Skin epidermis (tissue), 12 donors: ENCODE data around the gene IDH3B.
A peak's percentile ranks its signal among the peaks of the same experiment; 100 is the strongest.

Experiments
- H3K27ac ChIP-seq, 21 experiments: fragments of 200-600 bp; sonication (generic) in 11 of 21; one replicate each; pipeline ENCODE4 v1.5.0; 2020; ENCODE audit warnings: mild to moderate bottlenecking in 3 of 21, inconsistent platforms in 2 of 21, moderate library complexity in 2 of 21
- H3K4me3 ChIP-seq, 7 experiments: fragments of 200-600 bp; sonication (generic) in 2 of 7; one replicate each; pipeline ENCODE4 v1.5.0; 2020; ENCODE audit warnings: inconsistent platforms in 2 of 7, mild to moderate bottlenecking in 2 of 7, moderate library complexity in 1 of 7

The IDH3B gene

DNA sequence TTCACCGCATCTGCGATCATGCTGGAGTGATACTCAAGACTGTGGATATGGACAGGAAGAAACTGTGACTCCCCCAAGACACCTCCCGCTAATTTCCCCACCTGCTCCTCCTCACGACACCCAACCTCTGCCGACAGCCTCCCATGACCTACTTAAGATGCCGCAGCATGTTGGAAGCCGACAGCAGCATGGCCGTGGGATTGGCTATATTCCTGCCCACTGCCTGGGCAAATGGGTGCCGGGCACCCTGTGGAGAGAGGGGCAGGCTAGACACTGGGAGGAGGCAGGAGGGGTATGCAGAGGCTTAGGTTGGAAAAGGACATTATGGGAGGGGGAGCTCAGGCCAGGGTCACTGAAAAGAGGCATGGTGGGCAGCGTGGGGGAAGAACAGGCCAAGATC is 4.5 kb downstream of the IDH3B start:
- H3K4me3 ChIP-seq, result no peak overlapping the region
- H3K27ac ChIP-seq, result no peak overlapping the region

DNA sequence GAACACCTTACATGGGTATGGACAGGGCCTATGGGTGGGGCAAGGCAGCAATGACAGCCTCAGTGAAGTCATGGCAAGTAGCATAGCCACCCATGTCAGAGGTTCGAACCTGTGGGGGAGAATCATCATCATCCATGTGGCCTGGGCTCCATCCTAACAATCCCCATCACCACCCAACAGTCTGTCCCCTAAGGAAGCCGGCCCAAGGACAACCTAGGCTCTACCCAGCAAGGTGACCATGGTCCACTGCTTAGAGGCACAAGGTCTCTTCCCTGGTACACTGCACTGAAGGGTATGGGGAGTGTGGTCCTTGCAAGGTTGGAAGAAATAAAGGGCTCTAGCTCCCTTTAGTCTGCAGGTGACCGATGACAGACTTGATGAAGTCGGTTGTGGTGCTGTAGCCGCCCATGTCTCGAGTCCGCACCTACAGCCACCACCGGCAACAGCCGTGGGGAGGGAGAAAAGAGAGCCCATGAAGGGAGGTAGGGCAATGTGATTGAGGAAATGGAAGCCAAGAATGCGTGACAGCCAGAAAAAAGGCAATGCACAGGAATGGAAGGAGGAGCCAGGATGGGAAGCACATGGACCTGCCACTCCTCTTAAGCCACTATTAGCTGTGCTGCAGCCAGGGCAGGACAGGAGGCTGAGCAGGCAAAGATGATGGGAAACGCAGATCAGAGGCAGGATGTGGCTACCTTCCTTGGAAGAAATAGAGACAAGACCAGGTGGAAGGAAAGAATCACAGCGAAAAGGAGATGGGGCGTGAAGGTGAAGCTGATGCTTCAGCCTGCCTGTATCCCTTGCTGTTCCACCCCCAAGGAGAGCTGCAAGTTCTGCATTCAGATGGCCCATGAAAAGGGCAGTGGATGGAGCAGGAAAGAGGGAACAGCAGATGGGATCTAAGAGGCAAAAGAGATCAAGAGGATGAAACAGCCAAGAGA is 5.3 kb downstream of the IDH3B start:
- Histone ChIP-seq H3K4me3 (no peak overlapping the region), H3K27ac (no peak overlapping the region)

DNA sequence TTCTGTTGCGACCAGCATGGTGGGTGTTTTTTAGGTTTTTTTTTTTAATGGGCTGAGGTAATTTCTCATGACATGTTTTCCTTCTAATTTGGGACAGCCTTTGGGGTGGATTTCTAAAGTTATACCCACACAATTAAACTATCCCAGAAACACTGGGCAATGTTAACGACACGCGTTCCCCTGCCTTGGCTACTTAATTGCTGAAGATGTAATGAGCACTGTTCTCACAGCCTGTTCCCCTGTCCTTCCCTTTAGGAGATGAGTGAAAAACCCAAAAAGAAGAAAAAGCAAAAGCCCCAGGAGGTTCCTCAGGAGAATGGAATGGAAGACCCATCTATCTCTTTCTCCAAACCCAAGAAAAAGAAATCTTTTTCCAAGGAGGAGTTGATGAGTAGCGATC is 6.3 kb downstream of the IDH3B start:
- Histone ChIP-seq H3K27ac (no peak overlapping the region), H3K4me3 (no peak overlapping the region)

DNA sequence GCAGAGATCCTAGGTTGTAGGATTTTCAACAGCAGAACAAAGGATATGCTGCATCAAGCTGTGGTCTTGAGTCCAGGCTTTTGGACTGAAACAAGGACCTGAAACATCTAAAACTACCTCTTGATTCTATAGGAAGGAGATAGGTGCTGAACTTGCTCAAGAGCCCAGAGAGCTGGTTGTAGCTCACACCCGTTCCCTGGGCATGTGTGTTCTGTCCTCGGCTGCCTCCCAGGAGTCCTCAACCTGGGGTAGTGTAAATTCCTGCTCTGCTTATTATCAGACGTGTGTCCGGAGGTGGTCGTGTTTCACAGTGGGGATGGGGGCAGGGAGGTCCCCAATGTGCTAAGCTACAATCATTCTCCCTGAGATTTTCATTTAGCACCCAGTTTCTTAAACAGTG is 6.8 kb downstream of the IDH3B start:
- no peak overlapping the region for H3K4me3 ChIP-seq
- H3K27ac ChIP-seq, result no peak overlapping the region

DNA sequence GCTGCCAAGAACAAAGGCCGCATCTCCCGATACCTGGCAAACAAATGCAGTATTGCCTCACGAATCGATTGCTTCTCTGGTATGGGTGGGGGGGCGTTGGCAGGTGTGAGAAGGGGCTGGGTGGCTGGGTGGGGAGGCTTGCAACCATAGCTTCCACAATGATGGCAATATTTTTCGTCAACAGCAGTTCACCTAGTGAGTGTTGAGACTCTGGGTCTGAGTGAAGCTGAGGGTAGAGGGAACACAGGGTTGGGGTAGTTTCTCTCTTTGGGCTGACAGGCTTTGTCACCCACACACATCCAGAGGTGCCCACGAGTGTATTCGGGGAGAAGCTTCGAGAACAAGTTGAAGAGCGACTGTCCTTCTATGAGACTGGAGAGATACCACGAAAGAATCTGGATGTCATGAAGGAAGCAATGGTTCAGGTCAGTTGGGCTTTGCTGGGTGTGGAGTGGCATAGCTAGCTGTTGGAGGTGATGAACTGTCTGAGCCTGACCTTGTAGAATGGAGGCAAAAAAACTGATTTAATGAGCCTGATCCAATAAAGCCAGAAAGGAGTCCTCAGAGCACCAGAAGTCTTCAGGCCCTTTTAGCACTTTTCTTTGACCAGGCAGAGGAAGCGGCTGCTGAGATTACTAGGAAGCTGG is 7.4 kb downstream of the IDH3B start:
- no peak overlapping the region for H3K4me3 ChIP-seq
- no peak overlapping the region for H3K27ac ChIP-seq

DNA sequence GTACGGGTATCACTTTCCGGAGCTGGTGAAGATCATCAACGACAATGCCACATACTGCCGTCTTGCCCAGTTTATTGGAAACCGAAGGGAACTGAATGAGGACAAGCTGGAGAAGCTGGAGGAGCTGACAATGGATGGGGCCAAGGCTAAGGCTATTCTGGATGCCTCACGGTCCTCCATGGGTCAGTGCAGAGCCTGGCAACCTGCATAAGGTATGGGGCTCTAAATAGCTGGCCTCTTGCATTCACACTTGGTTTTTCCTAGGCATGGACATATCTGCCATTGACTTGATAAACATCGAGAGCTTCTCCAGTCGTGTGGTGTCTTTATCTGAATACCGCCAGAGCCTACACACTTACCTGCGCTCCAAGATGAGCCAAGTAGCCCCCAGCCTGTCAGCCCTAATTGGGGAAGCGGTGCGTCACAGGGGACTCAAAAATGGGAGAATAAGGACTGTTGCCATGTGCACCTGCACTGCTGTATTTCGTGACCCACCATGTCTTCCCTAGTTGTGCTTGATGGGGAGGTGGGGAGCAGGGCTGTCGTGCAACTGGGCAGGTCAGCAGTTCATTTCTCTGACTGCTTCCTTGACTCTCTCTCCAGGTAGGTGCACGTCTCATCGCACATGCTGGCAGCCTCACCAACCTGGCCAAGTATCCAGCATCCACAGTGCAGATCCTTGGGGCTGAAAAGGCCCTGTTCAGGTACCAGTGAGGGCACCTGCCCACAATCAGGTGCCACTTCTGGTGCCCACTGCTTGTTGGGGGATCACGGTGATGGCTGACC is 8.5 kb downstream of the IDH3B start:
- Histone ChIP-seq H3K4me3 (no peak overlapping the region), H3K27ac (no peak overlapping the region)

DNA sequence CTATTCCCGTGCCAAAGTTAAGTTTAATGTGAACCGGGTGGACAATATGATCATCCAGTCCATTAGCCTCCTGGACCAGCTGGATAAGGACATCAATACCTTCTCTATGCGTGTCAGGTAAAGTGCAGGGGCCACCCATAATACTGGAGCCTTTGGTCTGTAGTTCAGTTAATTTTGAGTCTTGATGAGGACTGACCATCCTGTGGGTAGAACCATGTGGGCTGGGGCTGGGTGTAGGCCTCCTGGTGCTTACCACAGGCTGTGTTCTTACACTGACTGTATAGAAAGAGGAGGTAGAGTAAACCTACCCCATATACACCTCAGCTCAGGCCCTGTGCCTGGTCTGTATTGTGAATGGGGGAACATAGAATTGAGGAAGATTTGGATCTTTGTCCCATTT is 9.2 kb downstream of the IDH3B start:
- no peak overlapping the region for H3K4me3 ChIP-seq
- H3K27ac ChIP-seq, result no peak overlapping the region

DNA sequence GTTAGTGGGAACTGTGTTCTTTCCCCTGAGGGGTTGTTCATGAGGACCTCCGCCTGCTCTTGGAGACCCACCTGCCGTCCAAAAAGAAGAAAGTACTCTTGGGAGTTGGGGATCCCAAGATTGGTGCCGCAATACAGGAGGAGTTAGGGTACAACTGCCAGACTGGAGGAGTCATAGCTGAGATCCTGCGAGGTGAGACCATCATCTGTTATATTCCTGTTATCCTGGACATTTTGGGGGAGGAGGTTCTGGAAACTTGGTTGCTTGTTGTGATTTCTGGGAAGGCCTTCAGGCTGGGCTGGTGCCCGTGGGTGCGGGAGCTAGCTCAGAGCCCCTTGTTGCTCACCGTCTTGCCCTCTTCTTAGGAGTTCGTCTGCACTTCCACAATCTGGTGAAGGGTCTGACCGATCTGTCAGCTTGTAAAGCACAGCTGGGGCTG is 9.6 kb downstream of the IDH3B start:
- peak overlapping the region in 5 of 21 experiments; percentile 20 to 97 (median 95) for H3K27ac ChIP-seq
- H3K4me3 ChIP-seq, result peak overlapping the region in 4 of 7 experiments; percentile 81 to 99 (median 95)

DNA sequence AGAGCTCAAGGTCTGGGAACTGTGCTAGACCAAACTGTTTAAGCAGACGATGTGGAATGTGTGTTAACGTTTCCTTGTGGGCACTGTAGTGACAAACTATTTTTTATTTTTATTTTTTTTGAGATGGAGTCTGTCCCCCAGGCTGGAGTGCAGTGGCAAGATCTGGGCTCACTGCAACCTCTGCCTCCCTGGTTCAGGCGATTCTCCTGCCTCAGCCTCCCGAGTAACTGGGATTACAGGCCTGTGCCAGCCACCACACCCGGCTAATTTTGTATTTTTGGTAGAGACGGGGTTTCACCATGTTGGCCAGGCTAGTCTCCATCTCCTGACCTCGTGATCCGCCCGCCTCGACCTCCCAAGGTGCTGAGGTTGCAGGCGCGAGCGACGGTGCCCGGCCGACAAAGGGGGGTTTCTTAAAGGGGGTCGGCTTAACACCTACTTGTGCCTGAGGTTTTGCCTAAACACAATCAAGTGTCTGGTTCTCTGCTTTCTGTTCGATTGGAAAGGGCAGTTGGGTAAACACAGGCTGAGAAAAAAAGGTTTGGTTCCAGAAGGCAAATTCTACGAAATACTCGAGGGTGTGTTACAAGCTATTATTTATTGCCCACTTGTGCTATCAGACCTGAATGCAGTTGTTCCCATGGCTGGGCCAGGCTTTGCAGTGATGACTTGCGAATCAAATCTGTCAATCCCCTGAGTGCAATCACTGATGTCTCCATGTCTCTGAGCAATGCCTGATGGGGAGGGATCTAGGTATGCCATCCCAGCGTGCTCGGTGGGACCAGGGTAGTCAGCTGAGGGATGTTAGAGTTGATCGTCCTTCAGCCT is 10.2 kb downstream of the IDH3B start:
- Histone ChIP-seq H3K4me3 (peak overlapping the region; percentile 81 to 99 (median 98)), H3K27ac (peak overlapping the region in 16 of 21 experiments; percentile 20 to 98 (median 92))

DNA sequence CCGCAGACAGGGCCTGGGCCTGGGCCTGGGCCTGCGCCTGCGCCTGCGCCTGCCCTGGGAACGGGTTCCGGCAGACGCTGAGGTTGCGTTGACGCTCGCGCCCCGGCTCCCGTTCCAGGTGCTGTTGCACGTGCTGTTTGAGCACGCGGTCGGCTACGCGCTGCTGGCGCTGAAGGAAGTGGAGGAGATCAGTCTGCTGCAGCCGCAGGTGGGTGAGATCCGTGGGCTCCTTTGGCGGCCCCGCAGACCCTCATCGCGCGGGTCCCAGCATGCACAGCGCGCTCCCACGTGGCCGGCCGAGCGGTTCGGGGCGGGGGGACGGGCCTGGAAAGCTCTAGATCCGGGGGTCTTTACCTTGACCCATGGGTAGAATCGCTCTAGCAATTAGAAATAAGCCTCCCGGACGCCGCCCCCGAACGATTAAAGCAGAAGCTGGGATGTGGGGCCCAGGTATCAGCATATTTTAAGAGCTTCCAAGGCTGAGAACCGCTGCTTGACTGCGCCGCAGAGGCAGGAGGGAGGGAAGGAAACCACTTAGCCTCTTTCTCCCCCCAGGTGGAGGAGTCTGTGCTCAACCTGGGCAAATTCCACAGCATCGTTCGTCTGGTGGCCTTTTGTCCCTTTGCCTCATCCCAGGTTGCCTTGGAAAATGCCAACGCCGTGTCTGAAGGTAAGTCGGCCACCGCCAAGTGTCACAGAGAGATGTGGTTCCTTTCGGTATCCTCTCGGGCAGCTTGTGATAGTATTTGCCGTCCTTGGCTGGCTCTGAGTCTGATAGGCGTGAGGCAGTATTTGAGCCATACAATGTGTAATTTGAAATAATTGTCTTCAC is 11.1 kb downstream of the IDH3B start:
- peak overlapping the region; percentile 50 to 98 (median 92) for H3K27ac ChIP-seq
- H3K4me3 ChIP-seq, result peak overlapping the region; percentile 81 to 99 (median 98)

DNA sequence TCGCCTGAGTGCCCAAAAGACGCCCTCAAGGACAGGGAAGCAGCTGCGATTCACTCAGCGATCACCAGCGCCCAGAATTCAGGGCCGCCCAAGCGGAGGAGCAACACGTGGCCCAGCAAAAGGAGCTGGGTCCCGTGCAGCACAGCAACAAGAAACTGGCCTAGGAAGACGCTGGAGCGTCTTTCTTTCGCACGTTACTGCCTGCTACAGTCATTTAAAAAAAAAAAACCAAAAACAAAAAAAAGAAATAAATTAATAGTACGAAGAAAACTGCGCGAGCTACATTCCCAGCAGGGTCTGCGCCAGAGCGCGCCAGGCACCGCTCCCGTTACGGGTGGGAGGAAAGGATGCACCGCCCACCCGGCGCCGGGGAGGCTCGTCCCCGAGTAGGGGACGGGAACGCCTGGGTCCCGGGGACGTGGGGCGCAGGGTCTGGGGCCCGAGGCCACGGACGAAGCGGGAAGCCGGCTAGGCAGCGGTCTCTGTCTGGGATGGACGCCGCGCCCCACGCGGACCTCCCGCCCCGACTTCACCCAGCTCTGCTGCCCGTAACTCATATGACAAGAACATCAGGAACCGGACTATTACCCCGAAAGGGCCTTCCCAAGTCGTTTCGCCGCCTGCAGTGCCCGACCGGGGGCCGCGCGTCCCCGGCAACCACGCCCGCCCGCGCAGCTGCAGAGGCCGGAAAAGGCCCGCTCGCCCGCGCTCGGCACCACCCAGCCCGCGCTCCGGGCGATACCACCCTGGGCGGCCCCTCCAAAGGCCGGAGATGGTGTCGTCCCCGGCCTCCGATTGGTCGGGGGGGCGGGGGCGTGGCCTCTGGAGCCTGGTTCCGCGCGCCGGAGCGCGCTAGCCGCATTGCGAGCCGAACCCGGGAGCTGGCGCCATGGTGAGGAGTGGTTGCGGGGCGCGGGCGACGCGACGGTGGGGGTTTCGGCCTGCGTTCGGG is 12.0 kb downstream of the IDH3B start, which contains the start of gene NOP56:
Gene NOP56, plus strand, starts transcription at position 861 of the 952 bp plus-strand sequence. Its CDS starts 29 bp downstream, at position 890.
- Histone ChIP-seq H3K27ac (peak within 1 kb of the TSS; percentile 75 to 98 (median 92)), H3K4me3 (peak within 1 kb of the TSS; percentile 81 to 99 (median 98))

DNA sequence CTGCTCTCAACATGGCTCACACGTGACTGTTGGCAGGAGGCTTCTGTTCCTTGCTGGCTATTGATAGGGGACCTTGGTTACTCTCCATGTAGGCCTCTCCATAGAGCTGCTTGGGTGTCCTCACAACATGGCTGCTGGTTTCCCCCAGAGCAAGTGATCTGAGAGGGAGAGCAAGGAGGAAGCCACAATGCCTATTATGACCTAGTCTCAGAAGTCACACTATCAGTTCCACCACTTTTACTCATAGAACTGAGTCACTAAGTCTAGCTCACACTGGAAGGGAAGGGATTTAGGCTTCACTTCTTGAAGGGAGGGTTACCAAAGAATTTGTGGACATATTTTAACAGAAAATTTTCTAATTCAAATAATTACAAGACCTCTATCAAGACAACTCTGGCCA is 20.3 kb downstream of the IDH3B start:
- no peak overlapping the region for H3K4me3 ChIP-seq
- no peak overlapping the region for H3K27ac ChIP-seq

DNA sequence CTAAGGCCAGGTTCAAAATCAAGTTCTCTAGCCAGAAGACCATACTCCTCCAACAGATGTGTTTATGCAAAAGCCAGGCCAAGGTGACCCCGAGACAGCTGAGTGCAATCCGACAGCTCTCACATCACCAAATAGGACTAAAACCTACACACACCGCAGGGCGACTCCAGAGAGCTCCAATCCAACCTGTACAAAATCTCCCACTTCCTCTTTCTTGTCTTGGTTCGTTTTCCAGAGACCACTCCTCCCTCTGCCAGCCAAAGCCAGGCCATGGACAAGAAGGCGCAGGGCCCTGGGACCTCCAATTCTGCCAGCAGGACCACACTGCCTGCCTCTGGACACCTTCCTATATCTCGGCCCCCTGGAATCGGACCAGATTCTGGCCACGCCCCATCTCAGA is 23.1 kb downstream of the IDH3B start:
- H3K4me3 ChIP-seq, result no peak overlapping the region
- H3K27ac ChIP-seq, result no peak overlapping the region

DNA sequence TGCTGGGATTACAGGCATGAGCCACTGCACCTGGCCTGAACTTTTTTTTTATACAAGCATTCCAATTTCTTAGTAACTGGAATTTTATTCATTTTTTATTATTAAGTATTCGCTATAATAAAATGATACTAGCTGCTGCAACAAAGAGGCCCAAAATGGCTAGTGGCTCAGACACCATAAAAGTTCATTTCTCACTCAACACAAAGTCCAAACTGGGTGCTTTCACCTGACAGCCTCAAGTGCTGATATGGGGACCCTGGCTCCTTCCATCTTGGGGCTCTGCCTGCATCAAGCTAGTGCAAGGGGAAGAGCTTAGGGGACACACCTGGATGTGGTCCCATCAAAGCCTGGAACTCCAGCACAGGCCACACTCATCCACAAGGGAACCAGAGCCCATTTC is 23.8 kb downstream of the IDH3B start:
- Histone ChIP-seq H3K4me3 (no peak overlapping the region), H3K27ac (no peak overlapping the region)

DNA sequence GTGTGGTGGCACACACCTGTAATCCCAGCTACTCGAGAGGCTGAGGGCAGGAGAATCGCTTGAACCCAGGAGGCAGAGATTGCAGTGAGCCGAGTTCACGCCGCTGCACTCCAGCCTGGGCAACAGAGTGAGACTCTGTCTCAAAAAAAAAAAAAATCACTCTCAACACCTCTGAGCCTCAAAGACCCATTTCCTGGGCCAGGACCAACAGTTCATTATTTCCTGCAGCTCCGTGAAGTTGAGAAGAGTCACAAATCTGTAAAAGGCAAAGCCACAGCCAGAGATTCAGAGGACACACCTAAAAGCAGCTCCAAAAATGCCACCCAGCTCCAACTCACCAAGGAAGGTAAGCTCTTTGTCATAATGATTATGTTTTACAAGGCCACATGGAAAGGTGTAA is 26.8 kb downstream of the IDH3B start:
- no peak overlapping the region for H3K27ac ChIP-seq
- no peak overlapping the region for H3K4me3 ChIP-seq

DNA sequence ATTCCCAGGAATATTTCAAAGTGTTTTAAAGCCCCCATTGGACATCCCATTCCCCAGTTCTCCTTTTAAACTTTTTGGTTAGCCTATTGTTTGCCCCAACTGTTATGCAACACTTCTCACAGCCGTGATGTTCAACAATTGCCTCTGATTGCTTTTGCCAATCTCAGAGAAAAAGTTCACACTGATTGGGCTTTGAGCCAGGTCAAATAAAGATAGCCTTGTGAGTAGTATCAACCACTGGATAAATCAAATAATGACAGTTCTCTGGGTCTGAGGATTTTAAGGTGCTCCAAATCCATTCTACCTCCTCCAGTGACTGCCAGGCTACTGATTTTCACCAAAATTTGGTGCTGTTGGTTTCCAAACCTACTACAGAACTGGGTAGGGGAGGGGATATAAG is 30.6 kb downstream of the IDH3B start:
- H3K4me3 ChIP-seq, result no peak overlapping the region
- H3K27ac ChIP-seq, result no peak overlapping the region

DNA sequence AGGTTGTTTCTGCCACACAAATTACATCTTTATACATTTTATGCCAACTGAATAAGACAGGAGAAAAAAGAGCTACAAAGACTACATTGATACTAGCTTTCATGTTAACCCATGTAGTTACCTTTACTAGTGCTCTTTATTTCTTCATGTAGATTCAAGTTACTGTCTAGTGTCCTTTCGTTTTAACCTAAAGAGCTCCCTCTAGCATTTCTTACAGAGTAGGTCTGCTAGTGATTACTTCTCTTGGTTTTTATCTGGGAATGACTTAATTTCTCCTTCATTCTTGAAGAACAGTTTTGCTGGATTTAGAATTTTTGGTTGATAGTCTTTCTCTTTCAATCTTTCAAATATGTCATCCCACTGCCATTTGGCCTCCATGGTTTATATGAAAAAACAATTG is 32.8 kb downstream of the IDH3B start:
- H3K27ac ChIP-seq, result no peak overlapping the region
- no peak overlapping the region for H3K4me3 ChIP-seq
